Measurements from ENCODE around the gene ZNF341.

Gene ZNF341

DNA sequence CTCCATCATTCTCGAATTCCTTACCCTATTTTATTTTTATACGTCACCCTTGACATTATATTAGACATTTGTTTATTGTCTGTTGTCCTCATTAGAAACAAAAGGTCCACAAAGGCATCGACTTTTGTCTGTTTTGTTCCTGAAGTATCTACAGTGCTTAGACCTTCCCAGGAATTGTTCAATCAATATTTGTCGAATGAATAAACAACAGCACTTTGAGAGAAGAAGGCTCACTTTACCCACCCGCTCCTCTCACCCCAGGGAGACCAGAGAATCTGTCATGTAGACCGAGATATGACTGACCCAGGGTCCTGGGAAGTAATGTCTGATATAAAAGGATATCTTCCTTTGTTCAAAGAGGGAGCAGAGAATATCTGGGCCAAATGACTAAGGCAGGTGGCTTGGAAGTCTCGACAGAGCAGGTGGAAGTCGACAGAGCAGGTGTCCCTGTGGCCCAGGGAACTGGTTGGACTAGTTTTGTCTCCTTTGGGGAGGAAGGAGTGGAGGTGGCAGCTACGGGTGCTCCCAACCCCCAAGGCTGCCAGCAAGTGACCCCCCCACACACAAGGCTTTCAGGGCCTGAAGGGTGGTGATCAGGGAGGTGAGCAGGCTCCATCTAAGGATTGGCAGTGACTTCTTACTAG, 64.6 kb downstream of the ZNF341 start:
- Mint-ChIP-seq H3K27me3 (no peaks in the 10 kb centered on the region), H3K4me3 (no peak overlapping the region), H3K27ac (no peak overlapping the region), H3K9me3 (no peaks in the 10 kb centered on the region), H3K36me3 (peaks cover 2% of the 10 kb centered on the region), H3K4me1 (no peaks in the 10 kb centered on the region)
- ATAC-seq (ENCODE audit: low read depth): no peak
- DNase-seq (ENCODE audit: low spot score in 2 of 2): no peak

DNA sequence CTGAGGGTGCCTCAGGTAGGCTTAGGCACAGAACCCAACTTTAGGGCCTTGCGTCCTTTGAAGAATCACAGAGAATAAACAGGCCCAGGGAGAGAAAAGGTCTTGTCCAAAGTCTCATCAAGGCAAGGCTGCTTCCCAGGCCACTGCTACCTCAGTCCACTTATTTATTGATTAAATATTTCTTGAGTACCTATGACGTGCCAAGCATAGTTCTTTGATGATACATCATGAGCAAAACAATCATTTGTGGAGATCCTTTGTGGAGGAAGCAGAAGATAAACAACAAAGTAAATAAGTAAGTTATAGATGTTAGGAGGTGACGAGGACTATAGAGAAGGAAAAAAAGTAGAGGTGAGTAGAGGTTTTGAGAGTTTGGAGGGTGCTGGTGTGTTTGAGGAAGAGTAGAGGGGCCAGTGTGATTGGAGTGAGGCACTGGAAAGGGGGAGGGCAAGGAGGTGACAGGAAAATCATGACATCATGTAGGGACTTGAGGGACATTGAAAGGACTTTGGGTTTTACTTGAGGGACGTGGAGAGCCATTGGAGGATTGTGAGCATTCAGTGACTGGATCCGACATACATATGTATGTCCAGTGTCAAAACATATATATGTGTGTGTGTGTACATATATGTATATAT, 65.2 kb downstream of the ZNF341 start:
- ATAC-seq (ENCODE audit: low read depth) (no peak), DNase-seq (ENCODE audit: low spot score in 2 of 2) (no peak)
- no peaks in the 10 kb centered on the region for H3K27me3 Mint-ChIP-seq
- H3K36me3 Mint-ChIP-seq: peaks cover 1% of the 10 kb centered on the region
- H3K4me1 Mint-ChIP-seq: no peaks in the 10 kb centered on the region
- no peak overlapping the region for H3K4me3 Mint-ChIP-seq
- H3K9me3 Mint-ChIP-seq: no peaks in the 10 kb centered on the region
- H3K27ac Mint-ChIP-seq: no peak overlapping the region

DNA sequence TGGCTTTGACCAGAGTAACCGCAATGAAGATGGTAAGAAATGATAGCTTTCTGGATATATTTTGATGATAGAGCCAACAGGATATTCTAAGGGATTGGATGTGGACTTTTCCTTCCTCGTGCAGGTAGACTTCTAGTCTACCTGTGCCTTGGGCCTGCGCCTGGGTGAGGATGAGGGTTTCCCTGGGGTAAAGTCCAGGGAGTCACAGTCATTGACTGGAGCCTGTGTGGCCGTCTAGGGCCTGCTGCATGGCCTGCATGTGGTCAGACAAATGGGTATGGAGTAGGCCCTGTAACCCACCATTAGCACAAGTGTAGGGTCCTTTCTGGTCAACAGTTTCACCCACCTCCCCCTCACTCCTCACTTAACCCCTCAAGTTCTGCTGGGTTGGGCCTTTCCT, 66.6 kb downstream of the ZNF341 start:
- no peak for DNase-seq (ENCODE audit: low spot score in 2 of 2)
- H3K9me3 Mint-ChIP-seq: no peaks in the 10 kb centered on the region
- H3K4me1 Mint-ChIP-seq: no peaks in the 10 kb centered on the region
- no peak overlapping the region for H3K4me3 Mint-ChIP-seq
- no peak for ATAC-seq (ENCODE audit: low read depth)
- H3K27ac Mint-ChIP-seq: no peak overlapping the region
- H3K36me3 Mint-ChIP-seq: no peaks in the 10 kb centered on the region
- H3K27me3 Mint-ChIP-seq: no peaks in the 10 kb centered on the region

DNA sequence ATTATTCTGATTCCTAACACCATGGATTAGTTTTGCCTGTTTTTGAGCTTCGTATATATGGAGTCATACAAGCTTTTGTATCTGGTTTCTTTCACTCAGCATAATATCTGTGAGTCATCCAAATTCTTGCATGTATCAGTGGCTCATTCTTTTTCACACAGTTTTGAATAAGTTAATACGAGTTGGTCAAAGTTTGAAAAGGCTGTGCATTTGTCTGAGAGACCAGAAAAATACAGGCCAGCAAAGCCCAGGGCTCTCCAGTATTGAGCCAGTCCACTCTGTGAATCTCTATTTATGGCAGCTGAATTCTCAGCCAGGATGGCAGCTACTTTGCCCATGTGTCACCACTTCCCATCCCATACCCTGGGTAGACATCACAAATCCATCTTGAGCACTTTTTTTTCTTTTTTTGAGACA, 72.1 kb downstream of the ZNF341 start:
- Mint-ChIP-seq H3K9me3 (no peaks in the 10 kb centered on the region), H3K36me3 (no peaks in the 10 kb centered on the region), H3K4me3 (no peak overlapping the region)

DNA sequence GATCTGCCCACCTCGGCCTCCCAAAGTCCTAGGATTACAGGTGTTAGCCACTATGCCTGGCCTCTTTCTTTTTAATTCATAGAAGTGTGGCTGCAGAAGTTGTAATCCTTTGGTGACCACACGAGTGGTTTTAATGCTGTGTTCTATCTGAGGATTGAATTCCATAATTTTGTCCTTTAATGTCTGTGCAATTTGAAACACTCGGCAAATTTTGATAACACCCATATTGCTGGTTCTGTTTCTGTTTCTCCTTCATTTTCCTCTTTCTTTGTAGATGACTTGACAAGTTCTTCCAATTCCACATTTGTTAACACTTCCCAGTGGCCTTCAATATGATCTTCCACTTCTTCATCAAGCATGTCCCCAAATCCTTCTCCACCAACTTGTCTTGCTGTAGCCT, 76.6 kb downstream of the ZNF341 start:
- H3K9me3 Mint-ChIP-seq: no peaks in the 10 kb centered on the region
- no peak overlapping the region for H3K4me3 Mint-ChIP-seq
- H3K36me3 Mint-ChIP-seq: peaks cover 5% of the 10 kb centered on the region
- no peaks in the 10 kb centered on the region for H3K27me3 Mint-ChIP-seq
- peaks cover 17% of the 10 kb centered on the region for H3K4me1 Mint-ChIP-seq
- no peak for DNase-seq (ENCODE audit: low spot score in 2 of 2)
- no peak overlapping the region for H3K27ac Mint-ChIP-seq
- ATAC-seq (ENCODE audit: low read depth): no peak

More for the DNA sequence above, 72.1 kb downstream of the ZNF341 start:
- Mint-ChIP-seq H3K27ac (no peak overlapping the region), H3K4me1 (no peaks in the 10 kb centered on the region), H3K27me3 (no peaks in the 10 kb centered on the region)
- DNase-seq (ENCODE audit: low spot score in 2 of 2) (no peak), ATAC-seq (ENCODE audit: low read depth) (no peak)

DNA sequence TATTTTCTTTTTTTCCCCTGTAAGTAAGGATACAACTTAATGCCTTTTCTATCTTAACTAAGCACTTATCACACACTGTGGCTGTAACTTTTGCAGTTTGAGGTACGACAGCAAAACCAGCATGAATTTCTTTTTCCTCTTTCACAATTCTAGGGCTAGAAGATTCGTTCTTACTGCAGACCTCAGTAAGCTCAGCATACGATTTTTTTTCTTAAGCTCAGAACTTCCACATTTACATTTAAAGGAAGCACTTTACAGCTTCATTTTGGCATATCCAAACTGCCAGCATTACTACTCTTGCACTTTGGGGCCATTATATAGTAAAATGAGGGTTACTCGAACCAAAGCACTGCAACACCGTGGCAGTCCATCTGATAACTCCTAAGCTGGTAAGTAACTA, 78.5 kb downstream of the ZNF341 start:
- H3K36me3 Mint-ChIP-seq: peaks cover 12% of the 10 kb centered on the region
- DNase-seq (ENCODE audit: low spot score in 2 of 2) (no peak), ATAC-seq (ENCODE audit: low read depth) (no peak)
- H3K27ac Mint-ChIP-seq: no peak overlapping the region
- H3K27me3 Mint-ChIP-seq: no peaks in the 10 kb centered on the region
- H3K9me3 Mint-ChIP-seq: no peaks in the 10 kb centered on the region
- peaks cover 31% of the 10 kb centered on the region for H3K4me1 Mint-ChIP-seq
- H3K4me3 Mint-ChIP-seq: no peak overlapping the region

DNA sequence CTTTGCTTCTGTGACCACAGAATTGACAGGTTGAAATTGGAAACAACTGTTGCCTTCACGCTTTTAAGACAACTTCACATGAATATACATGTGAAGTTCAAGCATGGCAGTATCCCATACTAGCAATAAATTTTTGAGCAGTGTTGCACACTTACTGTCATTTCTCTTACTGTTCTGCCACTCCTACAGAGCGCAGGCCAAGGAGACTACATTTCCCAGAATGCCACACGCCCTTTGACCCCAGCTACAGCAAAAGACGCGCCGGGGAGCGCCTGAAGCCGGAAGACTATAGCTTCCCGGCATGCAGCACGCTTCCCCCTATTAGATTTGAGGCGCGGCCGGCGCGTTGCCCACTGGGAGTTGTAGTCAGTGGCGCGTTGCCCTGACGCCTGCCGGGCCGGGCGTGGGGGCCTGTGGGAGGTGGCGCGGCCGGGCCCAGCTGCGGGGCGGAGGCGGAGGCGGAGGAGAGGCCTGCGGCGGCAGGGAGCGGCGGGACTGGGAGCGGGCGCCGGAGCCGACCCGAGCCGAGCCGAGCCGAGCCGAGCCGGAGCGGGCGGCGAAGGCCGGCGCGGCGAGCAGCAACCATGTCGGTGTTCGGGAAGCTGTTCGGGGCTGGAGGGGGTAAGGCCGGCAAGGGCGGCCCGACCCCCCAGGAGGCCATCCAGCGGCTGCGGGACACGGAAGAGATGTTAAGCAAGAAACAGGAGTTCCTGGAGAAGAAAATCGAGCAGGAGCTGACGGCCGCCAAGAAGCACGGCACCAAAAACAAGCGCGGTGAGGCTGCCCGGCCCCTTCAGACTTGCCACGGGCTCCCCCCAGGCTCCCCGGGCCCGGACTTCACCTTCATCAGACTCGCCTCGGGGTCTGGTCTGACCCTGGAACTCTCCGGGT, 79.3 kb downstream of the ZNF341 start, which contains the start of gene CHMP4B:
CHMP4B (plus strand) TSS at position 464 of the 891 bp plus-strand sequence; CDS start at position 585, 121 bp downstream.
- no peaks in the 10 kb centered on the region for H3K9me3 Mint-ChIP-seq
- DNase-seq (ENCODE audit: low spot score in 2 of 2): peak; percentile 94 to 96
- H3K27ac Mint-ChIP-seq: peak within 1 kb of the TSS; percentile 95
- peak; percentile 96 for ATAC-seq (ENCODE audit: low read depth)
- H3K36me3 Mint-ChIP-seq: peaks cover 13% of the 10 kb centered on the region
- no peaks in the 10 kb centered on the region for H3K27me3 Mint-ChIP-seq
- peaks cover 33% of the 10 kb centered on the region for H3K4me1 Mint-ChIP-seq
- H3K4me3 Mint-ChIP-seq: peak within 1 kb of the TSS; percentile 100

DNA sequence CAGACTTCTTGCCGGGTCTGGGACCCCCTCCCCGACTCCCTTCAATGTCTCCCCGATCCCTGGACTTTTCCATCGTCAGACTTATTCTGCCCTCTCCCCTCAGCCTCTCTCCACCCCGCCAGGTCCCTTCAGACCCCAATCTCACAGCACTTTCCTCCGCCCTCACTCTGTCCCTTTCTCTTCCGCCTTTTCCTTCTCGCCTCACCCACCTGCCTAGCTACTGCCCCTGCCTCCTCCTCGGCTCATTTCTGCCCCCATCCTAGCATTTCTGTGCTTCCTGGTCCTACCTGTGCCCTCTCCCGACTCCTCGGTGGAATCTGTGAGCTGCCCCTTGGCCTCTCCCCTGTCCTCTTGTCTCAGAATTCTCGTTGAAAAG, 80.0 kb downstream of the ZNF341 start:
- H3K27ac Mint-ChIP-seq: peak overlapping the region; percentile 95
- peak in 1 of 2 donors; percentile 19 for DNase-seq (ENCODE audit: low spot score in 2 of 2)
- peaks cover 13% of the 10 kb centered on the region for H3K36me3 Mint-ChIP-seq
- H3K4me3 Mint-ChIP-seq: peak overlapping the region; percentile 100
- no peaks in the 10 kb centered on the region for H3K9me3 Mint-ChIP-seq
- no peaks in the 10 kb centered on the region for H3K27me3 Mint-ChIP-seq
- peak; percentile 14 for ATAC-seq (ENCODE audit: low read depth)
- peaks cover 37% of the 10 kb centered on the region for H3K4me1 Mint-ChIP-seq

DNA sequence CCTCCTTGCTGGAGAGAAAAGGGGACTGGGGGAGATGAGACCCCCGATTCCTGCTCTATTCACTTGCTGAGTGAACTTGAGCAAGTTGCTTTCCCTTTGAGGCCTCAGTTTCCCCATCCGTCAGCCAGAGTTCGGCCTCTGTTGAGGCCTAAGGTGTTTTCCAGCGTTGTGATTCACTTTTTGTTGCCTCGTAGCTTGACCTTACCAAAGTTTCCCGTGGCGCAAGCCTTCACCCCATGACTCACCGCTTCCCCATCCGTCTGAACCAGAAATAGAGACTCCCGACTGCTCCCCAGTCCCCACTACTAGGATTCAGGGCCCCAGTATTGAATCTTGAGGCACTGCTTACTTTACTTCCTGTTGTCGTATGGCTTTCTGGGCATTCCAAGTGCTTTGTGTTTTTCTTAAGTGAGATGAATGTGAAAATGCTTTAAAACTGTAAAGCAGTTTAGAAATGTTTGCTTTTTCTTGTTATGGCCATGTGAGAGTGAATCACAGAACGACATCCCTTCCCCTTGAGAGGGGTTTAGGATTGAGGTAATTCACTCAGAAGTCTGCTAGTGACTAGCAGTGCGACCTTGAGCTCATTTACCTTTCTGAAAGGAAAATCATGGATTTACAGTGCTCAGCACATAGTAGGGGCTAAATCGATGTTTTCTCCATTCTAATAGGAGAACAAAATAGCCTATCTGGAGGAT, 80.5 kb downstream of the ZNF341 start:
- H3K27ac Mint-ChIP-seq: peak overlapping the region; percentile 95
- no peak for DNase-seq (ENCODE audit: low spot score in 2 of 2)
- no peak for ATAC-seq (ENCODE audit: low read depth)
- peaks cover 39% of the 10 kb centered on the region for H3K4me1 Mint-ChIP-seq
- no peaks in the 10 kb centered on the region for H3K9me3 Mint-ChIP-seq
- H3K36me3 Mint-ChIP-seq: peaks cover 13% of the 10 kb centered on the region
- peak overlapping the region; percentile 100 for H3K4me3 Mint-ChIP-seq
- H3K27me3 Mint-ChIP-seq: no peaks in the 10 kb centered on the region

DNA sequence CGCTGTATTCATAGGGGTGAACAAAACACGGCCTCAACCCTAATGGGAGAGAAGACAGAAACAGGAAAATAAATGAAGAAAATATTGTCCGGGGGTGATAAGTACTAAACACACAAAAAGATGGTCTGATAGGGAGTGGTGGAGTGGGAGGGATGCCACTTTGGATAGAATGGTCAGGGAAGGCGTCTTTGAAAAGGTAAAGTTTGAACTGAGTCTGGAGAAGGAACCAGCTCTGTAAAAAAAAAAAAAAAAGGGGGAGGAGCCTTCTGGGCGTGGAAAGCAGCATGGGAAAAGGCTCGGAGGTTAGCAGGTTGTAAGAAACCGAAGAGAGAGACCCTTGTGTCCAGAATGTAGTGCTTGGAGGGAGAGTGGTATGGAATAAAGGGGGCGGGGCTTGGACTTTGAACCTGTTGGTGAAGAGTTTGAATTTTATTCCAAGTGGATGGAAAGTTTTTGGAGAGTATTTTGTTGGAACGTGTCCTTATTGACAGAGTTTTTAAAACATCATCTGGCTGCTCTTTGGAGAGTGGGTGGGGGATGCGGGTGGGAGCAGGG, 81.2 kb downstream of the ZNF341 start:
- Mint-ChIP-seq H3K9me3 (no peaks in the 10 kb centered on the region), H3K4me1 (peaks cover 46% of the 10 kb centered on the region), H3K4me3 (peak overlapping the region; percentile 100), H3K27me3 (no peaks in the 10 kb centered on the region), H3K36me3 (peaks cover 15% of the 10 kb centered on the region), H3K27ac (peak overlapping the region; percentile 95)
- no peak for DNase-seq (ENCODE audit: low spot score in 2 of 2)
- no peak for ATAC-seq (ENCODE audit: low read depth)

DNA sequence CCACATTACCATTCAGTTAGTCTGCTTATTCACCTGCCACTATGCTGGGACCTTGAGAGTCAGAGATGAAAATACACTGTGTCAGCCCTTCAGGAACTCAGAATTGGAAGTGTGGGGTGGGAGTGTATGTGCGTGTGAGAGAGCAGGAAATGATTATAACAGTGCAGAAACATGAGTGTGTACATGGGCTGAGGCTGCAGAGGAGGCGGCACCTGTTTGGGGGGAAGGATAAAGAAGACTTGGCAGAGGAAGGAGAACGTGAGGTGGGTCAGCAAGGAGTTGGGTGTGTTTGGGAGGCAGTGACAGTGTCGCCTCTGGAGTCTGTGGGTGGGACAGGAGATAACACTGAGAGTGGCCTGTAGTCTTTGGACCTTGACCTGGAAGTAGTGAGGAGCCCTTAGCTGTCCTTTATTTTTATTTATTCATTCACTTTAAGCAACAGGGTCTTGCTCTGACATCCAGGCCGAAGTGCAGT, 82.5 kb downstream of the ZNF341 start:
- H3K27ac Mint-ChIP-seq: no peak overlapping the region
- no peaks in the 10 kb centered on the region for H3K9me3 Mint-ChIP-seq

DNA sequence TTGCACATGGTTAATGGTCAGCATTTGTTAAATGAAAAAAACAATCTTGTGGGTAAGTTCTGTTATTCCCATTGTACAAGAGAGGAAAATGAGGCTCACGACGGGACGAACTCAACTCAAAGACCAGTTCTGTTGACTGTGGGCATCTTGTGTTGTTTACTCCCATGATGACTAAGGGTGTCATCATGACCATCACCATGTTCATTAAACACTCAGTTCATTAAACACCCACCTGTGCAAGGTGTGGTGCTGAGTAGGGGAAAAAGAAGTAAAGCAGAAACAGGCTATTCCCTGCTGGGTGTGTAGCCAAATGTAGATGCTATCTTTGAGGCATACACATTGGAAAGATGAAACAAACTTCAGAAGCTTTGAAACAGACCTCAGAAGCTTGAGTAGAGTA, 83.9 kb downstream of the ZNF341 start:
- Mint-ChIP-seq H3K9me3 (no peaks in the 10 kb centered on the region), H3K4me1 (peaks cover 63% of the 10 kb centered on the region), H3K36me3 (peaks cover 22% of the 10 kb centered on the region), H3K4me3 (no peak overlapping the region), H3K27me3 (no peaks in the 10 kb centered on the region), H3K27ac (no peak overlapping the region)
- DNase-seq (ENCODE audit: low spot score in 2 of 2): no peak
- ATAC-seq (ENCODE audit: low read depth): no peak

More for the DNA sequence above, 82.5 kb downstream of the ZNF341 start:
- H3K27me3 Mint-ChIP-seq: no peaks in the 10 kb centered on the region
- ATAC-seq (ENCODE audit: low read depth) (no peak), DNase-seq (ENCODE audit: low spot score in 2 of 2) (no peak)
- H3K4me3 Mint-ChIP-seq: no peak overlapping the region
- peaks cover 15% of the 10 kb centered on the region for H3K36me3 Mint-ChIP-seq
- peaks cover 52% of the 10 kb centered on the region for H3K4me1 Mint-ChIP-seq

DNA sequence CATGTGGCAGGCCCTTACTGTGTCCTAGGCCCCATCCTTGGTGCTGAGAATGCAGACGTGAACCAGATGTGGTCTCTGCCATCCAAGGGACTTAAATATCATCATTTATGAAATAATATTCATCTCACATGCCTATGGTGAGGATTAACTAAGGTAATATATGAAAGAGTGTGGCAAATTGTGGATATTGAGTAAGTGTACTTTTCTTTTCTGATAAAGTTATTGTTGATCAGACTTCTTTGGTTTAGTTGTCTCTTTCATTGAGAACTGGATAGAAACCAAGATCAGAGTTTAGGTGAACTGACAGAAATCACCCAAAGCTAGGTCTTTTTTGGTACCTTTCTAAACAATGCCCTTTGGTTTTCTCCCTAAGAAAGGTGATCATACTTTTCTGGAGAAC, 84.4 kb downstream of the ZNF341 start:
- Mint-ChIP-seq H3K27ac (no peak overlapping the region), H3K36me3 (peaks cover 22% of the 10 kb centered on the region), H3K4me3 (no peak overlapping the region), H3K27me3 (no peaks in the 10 kb centered on the region), H3K9me3 (no peaks in the 10 kb centered on the region), H3K4me1 (peaks cover 63% of the 10 kb centered on the region)
- DNase-seq (ENCODE audit: low spot score in 2 of 2) (no peak), ATAC-seq (ENCODE audit: low read depth) (no peak)

All from memory B cell (primary cell).